ENCODE measurements around the gene IQCM.

- TF ChIP-seq CTCF (IDR thresholded peaks at IDR 0.05): no peak
- TF ChIP-seq POLR2A (IDR thresholded peaks at IDR 0.05): no peak
Measured at GRCh38 chr4:149791851-149792250, 23.8 kb downstream of the IQCM start.
